ENCODE data around the gene SIX5.
"Not testable (repeated sequence)": the region's sequence is repeated elsewhere in the genome, so short reads cannot be mapped to it uniquely, and the experiment has no call there.

The SIX5 gene

DNA sequence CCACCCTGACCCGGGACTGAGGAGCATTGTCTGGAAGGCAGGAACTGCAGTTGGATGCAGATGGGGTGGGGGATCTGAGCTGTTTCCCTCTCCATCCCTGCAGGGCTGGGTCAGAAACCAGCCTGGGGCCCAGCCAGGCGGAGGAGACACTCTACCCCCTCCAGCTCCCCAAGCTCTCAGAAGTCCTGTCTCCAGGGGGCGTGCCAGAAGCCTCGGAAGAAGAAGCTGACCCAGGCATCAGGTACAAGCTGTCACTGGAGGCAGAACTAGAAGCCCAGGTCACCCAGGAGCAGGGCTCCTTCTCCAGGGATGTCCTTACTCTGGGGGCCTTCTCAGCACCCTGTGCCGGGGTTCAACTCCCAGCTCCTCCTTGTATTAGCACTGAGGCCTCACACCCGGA lies 15.5 kb downstream of the SIX5 start:
- TF ChIP-seq, protein P1, sequence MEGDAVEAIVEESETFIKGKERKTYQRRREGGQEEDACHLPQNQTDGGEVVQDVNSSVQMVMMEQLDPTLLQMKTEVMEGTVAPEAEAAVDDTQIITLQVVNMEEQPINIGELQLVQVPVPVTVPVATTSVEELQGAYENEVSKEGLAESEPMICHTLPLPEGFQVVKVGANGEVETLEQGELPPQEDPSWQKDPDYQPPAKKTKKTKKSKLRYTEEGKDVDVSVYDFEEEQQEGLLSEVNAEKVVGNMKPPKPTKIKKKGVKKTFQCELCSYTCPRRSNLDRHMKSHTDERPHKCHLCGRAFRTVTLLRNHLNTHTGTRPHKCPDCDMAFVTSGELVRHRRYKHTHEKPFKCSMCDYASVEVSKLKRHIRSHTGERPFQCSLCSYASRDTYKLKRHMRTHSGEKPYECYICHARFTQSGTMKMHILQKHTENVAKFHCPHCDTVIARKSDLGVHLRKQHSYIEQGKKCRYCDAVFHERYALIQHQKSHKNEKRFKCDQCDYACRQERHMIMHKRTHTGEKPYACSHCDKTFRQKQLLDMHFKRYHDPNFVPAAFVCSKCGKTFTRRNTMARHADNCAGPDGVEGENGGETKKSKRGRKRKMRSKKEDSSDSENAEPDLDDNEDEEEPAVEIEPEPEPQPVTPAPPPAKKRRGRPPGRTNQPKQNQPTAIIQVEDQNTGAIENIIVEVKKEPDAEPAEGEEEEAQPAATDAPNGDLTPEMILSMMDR (IDR thresholded peaks at IDR 0.05) = no peak
- no peak for DNase-seq (ENCODE audit: low spot score)
- Histone ChIP-seq H3K4me3 (no peak overlapping the region), H3K27ac (no peak overlapping the region)

DNA sequence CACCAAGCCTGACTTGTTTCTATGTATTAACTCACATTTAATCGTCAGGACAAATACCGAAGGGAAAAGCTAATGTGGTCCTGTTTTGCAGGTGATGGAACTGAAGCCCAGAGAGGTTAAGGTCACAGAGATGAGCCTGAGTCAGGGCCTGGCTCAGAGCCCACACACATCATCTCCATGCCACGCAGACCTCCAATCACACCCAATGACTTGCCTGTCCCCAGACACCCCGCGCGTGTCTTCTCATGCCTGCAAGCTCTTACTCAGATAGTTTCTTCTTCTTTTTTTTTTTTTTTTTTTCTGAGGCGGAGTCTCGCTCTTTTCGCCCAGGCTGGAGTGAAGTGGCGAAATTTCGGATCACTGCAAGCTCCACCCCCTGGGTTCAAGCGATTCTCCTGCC lies 16.4 kb downstream of the SIX5 start:
- no peak for DNase-seq (ENCODE audit: low spot score)
- Histone ChIP-seq H3K27ac (no peak overlapping the region), H3K4me3 (no peak overlapping the region)
- TF ChIP-seq, protein P1 (IDR thresholded peaks at IDR 0.05) = no peak

DNA sequence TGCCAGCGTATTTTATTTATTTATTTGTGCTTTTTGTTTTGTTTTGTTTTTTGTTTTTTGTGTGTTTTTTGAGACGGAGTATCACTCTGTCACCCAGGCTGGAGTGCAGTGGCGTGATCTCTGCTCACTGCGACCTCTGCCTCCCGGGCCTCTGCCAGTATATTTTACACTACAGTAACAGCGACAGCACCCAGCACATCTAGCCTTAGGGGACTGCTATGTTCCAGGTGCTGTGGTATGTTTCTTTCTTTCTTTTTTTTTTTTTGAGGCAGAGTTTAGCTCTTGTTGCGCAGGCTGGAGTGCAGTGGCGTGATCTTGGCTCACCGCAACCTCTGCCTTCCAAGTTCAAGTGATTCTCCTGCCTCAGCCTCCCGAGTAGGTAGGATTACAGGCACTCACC lies 17.6 kb downstream of the SIX5 start:
- H3K4me3 ChIP-seq; H3K27ac ChIP-seq; DNase-seq (ENCODE audit: low spot score): not testable (repeated sequence)

DNA sequence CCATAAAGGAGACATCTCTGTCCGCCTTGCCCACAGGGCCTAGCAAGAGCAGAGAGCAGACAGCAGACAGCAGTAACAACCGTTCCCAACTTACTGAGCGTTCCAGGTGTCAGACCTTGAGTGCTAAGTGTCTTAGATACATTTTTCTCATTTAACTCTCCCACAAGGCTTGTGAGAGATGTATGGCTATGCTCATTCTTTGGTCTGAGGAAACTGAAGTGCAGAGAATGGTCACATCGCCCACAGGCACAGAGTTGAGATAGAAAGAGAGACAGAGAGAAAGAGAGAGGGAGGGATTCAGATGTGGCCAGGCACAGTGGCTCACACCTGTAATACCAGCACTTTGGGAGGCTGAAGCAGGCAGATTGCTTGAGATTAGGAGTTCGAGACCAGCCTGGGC lies 21.5 kb downstream of the SIX5 start:
- Histone ChIP-seq H3K27ac (no peak overlapping the region), H3K4me3 (no peak overlapping the region)
- no peak for DNase-seq (ENCODE audit: low spot score)
- TF ChIP-seq, protein P1 (IDR thresholded peaks at IDR 0.05) = no peak

DNA sequence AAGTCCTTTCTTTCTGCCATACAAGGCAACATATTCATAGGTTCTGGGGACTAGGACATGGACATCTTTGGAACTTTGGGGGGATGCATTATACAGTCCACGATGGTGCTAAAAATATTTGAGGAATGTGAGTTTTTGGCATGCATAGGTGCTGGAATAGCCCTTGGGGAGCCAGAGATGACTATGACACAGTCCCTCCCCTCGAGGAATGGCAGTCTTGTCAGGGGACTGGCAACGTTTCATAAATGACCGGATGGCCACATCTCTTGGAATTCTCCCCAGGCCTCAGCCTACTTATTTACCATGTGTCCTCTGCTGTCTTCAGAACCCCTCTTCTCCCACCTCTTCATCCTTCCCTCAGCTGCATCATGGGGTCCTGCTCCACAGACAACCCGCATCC lies 22.2 kb downstream of the SIX5 start:
- DNase-seq (ENCODE audit: low spot score) = no peak
- Histone ChIP-seq H3K27ac (no peak overlapping the region), H3K4me3 (no peak overlapping the region)
- TF ChIP-seq, protein P1 (IDR thresholded peaks at IDR 0.05) = no peak

DNA sequence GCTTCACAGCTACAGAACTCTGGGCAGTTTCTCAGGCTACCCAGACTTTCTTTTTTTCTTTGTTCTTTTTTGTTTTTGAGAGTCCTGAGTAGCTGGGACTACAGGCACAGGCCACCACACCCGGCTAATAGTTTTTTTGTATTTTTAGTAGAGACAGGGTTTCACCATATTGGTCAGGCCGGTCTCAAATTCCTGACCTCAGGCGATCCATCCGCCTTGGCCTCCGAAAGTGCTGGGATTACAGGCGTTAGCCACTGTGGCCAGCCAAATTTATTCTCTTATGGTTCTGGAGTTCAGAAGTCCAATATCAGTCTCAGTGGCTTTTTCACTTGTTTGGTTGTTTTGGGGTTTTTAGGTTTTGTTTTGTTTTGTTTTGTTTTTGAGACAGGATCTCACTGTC lies 23.4 kb downstream of the SIX5 start:
- no peak overlapping the region for H3K4me3 ChIP-seq
- DNase-seq (ENCODE audit: low spot score) = no peak
- no peak overlapping the region for H3K27ac ChIP-seq
- TF ChIP-seq, protein P1 (IDR thresholded peaks at IDR 0.05) = no peak

DNA sequence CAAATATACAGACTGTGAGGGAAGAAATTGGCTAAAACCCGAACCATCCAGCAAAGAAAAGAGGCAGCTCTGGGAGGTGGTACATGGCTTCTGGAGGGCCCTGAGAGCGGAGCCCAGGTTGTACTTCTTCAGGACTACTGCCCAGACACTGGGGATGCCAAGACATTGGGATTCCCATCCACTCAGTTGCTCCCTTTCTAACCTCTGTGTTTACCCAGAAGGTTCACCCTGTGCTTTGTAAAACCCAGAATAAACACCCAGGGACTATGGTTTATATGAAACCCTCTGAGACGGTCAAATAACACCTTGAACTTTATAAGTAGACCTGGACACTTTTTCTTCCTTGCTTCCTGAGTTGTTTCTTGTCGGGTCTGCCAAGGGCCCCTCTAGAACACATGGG lies 26.1 kb downstream of the SIX5 start:
- DNase-seq (ENCODE audit: low spot score) = no peak
- no peak overlapping the region for H3K27ac ChIP-seq
- TF ChIP-seq, protein P1 (IDR thresholded peaks at IDR 0.05) = no peak
- H3K4me3 ChIP-seq = no peak overlapping the region
